Anterior cingulate cortex (tissue), 58 donors: Measurements from ENCODE around the gene TBC1D9B.
"Not testable (repeated sequence)": the region's sequence is repeated elsewhere in the genome, so short reads cannot be mapped to it uniquely, and the experiment has no call there.

Experiments used
- DNase-seq, 58 donors: peaks; one replicate each; lab custom pipeline; 2025; lab: John Stamatoyannopoulos, UW

TBC1D9B gene

DNA sequence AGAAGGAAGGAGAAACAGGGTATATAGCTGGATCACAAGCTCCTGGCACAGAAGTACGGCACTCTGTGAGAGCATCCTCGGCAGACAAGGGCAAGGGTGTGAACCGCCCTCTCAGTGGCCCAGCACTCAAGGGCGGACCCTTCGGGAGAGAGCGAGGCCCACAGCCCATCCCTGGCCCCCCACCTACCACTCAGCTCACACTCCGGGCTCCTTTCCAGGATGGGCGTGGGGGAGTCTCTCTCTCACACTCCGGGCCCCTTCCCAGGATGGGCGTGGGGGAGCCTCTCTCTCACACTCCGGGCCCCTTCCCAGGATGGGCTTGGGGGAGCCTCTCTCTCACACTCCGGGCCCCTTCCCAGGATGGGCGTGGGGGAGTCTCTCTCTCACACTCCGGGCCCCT, 36.2 kb downstream of the TBC1D9B start:
- DNase-seq, result not testable (repeated sequence)

DNA sequence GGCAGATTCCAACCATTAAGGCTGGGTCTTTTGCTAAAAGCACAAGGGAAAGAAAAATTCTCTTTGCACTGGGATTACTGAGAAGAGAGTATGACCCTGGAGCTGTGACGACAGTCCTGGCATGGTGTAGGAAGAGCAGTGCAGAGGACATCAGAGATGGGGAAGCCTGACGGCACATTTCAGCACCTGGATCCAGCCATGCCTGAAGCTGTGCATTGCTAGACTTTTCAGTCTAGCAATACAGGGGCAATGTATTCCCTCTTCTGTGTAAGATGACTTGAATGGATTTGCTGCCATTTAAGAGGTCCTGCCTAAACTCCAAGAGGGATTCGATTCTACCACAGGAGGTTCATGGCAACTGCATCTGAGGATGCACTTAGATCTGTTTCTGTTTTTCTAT, 36.7 kb downstream of the TBC1D9B start:
- DNase-seq, result no peak

DNA sequence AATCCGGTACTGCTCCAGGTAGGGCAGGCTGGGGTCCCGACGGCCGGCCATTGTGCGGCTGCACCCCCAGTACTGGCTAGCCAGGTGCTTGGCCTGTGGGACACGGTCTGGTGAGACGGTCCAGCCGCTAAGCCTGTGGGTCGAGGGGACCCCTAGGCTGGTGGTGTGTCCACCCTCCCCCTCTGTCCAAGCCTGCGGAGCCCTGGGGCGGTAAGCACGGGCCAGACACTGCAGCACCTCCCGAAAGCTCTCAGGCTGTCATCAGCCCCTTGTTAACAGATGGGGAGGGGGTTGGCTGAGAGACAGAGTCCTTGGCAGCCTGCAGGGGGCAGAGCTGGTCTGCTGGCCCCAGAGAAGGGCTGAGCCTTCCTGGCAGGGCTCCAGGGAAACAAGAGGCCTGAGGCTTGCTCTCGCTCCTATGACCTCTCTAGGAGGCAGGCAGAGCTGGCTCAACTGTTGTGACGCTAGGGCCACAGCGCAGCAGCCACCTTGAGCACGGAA, 37.2 kb downstream of the TBC1D9B start:
- peak in 25 of 58 donors; percentile 15 to 71 (median 33) for DNase-seq

DNA sequence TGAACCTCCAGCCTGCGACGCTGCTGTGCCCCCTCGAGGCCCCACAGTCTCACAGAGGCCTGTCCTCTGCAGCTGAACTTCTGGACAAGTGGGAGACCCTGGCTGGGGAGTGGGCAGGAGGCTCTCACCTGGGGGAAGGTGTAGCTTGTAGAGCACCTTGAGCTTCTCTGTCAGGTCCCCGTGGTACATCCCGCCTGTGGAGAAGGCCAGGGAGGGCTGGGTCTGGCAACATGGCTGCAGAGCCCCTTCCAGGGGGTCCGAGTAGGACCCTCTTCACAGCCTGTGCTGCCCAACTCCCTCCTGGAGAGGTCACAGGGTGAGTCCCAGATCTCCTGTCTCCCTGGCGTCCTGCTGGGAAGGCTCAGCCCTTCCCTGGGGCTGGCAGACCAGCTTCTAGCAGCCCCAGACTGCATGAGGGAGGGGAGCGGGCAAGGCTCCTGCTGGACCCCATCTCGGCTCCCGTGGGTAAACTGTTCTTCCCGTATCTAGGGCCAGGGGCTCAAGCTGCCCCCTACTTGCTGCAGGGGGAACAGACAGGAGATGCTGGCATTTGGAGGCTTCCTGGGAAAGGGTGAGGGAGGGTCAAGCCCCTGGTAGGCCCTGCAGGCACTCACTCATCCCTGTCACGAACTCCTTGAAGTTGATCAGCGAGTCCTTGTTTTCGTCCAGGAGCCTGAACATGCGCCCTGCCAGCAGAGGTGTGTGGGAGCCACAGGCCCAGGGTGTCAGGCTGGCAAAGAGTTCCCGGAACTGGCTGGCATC, 37.9 kb downstream of the TBC1D9B start:
- DNase-seq, result no peak

DNA sequence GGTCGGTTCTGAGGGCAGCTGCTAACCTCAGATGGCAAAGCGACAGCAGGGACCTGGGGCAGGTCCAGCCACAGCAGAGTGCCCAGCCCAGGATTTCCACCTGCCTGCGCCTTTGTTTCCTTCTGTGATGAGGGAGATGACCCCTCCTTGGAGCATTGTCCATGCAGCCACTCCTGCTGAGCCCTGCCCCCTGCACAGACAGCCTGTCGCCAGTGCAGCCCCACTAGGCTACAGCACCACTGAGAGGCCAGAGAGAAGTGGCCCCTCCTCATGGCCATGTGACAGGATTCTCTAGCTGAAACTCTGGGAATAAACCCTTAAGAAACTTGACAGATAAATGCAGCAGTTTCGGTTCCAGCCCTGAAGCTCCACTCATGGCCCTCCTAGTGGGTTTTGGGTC, 38.6 kb downstream of the TBC1D9B start:
- DNase-seq, result peak in 1 of 58 donors; percentile 19

DNA sequence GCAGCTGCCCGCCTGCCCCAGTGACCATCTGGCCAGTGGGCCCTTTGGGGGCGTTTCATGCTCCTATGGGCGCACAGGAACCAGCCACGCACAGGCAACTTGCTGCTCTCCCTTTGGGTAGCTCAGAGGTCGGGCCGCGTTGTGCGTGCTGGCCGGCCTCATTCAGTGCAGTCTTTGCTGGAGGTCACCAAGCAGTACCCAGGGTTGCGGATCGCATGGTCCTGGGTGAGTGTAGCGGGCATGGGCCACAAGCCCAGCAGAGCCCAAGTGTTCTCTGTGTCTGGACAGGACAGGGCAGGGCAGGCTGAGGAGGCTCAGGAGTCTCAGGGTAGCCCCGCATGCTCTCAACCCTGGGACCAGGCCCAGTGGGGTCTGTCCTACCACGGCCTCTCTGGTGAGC, 39.2 kb downstream of the TBC1D9B start:
- DNase-seq, result no peak

DNA sequence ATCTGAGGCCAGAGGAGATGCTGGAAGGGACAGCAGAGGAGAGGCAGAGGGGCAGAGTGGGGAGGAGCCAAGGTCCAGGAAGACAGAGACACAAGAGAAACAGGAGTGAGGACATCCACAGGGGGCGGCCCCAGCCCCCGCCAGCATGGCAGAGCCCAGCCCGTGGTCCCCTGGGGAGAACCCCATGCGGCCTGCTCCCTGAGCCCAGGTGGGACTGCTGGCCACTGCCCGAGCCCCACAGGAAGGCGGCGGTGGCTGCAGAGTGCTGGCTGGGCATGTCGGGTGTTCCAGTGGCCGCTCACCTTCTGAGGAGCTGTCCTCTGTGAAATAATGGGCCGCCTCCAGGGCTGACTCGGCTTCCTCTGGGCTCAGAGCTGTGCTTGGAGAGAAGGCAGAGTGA, 40.2 kb downstream of the TBC1D9B start:
- no peak for DNase-seq

DNA sequence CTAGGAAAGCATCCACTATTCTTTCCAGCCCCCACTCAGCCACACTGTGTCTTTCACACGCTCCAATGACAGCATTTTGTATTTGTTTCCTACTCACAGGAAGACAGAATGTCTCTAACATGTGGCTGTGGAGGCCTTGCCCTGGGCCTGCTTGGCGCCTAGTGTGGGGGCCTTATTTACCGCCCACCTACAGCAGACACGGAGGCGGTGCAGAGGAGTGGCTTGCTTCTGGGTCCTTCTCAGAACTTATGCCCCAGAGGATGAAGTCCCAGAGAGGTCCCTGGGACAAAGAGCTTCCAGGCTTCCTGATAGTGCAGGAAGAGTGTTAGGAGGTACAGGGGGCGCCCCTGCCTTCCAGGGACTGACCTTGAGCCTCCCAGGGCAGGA, 40.6 kb downstream of the TBC1D9B start:
- DNase-seq, result no peak

DNA sequence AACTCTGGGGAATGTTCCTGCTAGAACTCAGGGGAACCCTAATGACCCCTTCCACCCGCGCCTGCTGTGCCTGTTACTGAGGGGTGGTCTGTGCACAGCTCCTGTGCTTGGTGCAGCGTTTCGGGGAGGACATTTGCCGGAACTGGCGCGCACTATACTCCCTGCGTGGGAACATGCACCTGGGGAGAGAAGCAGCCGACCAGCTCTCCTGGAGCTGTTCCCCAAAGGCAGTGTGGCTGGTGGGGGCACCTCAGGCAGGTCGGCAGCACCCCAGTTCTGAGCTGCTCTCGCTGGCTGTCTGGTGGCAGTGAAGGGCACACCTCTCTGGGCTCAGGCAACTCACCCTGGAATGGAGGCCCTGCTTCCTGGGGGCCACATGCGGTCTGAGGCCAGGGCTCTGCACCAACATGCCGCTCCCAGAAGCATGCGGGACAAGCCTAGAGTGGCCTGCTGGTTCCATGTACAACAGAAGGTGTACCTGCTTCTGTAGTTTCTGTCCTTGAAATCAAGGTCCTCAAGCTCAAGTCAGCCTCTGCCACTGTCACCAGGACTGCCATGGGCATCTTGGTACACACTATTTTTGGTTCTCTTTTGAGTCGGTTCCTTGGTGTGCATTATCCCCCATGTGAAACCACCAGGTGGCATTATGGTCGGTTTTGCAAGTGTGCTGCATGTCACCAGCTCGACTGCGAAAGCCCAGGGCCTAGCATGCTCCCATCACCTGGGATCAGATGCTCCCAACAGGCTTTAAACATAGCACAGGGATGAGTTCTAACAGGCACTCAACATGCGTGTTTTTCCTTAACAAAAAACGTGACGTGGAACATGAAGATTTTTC, 41.2 kb downstream of the TBC1D9B start:
- peak in 9 of 58 donors; percentile 10 to 58 (median 26) for DNase-seq

DNA sequence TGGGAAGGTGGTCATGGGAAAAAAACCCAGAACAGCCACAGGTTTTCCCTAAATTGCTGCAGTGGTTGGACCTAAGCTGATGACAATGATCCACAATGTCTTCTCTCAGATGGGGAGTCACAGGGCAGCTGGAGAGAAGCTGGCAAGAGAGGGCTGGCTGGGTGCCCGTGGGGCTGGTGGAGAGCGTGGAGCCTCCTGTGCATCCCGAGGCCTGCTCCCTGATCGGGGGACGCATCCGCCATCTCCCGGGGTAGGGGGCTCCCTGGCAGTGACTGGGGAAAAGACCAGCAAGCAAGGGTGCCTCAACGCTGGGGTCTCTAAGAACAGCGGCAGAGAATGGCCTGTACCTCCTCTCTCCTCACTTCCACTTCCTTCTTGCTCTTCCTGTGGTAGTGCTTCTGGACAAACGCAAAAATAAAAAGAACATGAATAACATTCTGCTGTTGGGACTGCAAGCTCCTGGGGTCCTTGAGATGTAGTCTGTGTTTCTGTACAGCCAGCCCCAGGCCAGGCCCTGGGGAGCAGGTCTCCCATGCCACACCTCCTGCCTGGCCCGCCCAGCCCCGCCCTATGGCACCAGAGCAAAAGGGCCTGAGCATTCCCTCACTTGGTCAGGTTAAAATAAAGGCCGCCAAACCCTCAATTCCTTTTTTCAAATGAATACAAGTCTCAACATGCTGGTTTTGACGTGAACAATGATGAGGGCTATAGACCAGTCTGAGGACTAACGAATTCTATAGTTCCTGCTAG, 42.0 kb downstream of the TBC1D9B start:
- DNase-seq, result peak in 24 of 58 donors; percentile 12 to 64 (median 37)

DNA sequence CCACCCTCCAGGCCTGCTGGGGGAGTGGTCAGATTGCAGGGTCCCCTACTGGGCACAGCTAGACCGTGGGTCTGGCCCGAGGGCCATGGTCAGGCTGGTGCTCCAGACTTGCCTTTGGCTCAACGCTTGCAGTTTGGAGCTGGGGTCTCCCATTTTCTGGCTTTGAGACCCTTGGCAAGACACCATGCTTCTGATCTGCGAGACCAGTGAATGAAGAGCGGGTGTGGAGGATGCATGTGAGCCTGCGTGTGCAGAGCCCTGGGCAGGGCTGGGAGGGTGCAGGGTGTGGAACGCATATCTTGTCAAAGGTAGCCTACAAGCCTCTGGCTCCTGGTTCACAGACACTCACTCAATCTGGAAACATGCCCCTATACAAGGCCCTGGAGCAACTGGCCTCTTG, 43.0 kb downstream of the TBC1D9B start:
- no peak for DNase-seq

DNA sequence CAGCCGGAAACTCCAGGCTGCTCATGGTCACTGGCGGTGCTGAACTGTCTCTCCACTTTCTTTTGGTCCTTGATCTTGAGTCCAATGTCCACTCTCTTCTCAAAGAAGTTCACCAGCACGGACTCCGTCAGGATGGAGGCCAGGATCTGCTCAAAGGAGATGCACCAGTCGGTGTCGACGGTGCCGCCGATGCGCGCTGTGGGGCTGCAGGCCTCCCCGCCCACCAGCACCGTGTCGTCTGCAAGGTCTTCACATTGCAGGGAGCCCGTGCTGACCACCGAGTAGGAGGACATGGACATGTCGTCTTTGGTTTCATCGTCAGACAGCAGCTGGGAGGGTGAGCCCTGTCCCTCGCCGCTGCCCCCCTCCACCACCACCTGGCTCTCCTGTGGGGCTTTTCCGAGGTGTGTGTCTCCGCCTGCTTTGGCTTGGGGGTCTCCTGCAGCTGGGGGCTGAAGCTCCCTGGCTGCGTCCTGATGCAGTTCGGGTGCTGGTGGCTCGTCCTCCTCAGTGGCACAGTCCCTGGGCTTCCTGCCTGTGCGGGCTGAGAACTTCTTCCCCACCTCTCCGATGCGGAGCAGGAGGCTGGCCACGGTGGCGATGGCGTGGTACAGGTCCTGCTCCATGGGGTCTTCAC, 44.1 kb downstream of the TBC1D9B start:
- DNase-seq, result no peak

DNA sequence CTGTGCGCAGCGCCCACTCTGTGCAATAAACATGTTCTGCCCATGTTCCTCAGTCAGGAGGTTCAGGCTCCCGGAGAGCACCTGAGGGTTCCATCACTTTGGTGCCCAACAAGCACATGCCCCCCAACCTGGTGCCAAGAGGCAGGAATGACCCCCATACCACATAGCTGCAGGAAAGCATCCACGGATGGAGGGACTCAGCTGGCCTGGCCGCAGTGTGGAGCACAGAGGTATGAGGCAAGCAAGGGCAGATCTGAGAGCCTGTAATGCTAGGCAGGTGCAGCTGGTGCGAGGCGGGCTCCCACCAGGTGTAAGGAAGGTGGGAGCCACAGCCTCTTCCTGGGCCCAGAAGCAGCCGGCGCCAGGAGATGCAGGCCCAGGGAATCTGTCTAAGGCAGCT, 44.8 kb downstream of the TBC1D9B start:
- no peak for DNase-seq

DNA sequence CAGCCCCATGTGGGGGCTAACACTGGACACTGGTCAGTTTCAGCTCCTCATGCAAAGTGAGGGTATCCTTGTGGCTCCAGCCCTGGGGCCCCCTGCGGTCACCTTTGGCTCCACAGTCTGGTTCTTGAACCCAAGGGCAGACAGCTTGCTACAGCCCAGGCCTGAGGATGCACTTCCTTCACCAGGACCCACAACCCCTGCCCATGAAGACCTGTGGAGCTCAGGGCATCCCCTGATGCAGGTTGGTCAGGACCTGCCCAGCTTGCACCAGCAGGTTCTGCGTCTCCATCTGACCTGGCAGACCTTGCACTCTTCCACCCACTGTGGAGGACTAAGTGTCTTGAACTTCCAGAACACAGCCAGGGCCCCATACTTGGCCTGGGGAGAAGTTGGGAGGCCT, 45.4 kb downstream of the TBC1D9B start:
- no peak for DNase-seq

DNA sequence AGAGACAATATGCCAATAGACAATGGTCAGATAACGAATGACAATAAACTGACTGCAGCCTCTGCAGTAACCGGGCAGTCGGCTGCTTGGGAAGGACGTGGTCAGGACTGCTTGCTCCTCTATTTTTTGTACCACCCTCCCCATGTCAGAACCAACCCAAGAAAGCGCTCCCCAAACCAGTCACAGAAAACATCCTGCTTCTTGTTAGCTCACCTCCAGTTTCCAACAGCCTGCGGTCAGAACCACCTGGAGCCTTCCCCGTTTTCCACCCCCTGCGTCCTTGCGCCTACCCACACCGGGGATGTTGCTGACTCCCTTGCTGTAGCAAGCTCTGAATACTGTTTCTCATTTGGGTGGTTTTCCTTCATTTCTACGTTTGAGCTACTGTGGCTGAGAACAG, 47.4 kb downstream of the TBC1D9B start:
- no peak for DNase-seq

DNA sequence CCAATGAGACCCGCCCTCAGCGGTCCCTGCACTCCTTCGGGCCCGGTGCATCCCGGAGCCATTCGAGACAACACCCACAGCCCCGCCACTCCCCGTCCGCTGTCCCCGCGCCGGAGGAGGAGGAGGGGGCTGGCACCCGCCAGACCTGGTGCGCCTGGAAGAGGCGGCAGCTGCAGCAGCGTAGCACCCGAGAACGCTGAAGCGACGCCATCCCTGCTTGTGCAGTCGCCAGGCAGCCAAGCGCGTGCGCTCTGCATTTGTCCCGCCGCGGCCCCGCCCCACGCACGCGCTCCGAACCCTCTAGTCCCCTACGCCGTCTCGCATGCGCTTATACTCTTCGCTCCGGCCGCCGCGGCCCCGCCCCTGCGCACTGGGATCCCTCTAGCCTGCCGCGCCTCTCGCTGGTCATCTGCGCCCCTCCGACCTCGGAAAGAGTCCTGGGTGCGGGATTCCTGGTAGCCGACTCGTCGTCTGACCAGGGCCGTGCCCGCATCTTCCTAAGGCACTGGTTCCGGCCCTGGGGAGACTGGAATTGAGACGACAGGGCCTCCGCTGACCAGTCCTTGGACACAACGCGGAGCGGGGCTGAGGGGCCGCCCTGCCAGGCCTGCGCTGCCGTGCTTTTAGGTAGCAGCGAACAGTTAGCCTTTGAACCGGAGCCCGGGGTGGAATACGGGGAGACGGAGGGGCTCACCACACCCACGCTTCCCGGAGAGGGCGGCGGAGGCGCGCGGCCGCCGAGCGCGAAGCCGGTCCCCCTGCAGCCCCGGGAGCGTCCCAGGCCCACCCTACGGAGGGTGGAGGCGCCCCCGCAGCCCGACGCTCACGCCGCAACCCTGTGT, 48.9 kb downstream of the TBC1D9B start, which contains the start of gene MRNIP:
TSS of gene MRNIP (minus strand) at position 232 of the 842 bp plus-strand sequence. CDS start at position 211, 21 bp downstream.
- DNase-seq, result peak; percentile 81 to 98 (median 95)

DNA sequence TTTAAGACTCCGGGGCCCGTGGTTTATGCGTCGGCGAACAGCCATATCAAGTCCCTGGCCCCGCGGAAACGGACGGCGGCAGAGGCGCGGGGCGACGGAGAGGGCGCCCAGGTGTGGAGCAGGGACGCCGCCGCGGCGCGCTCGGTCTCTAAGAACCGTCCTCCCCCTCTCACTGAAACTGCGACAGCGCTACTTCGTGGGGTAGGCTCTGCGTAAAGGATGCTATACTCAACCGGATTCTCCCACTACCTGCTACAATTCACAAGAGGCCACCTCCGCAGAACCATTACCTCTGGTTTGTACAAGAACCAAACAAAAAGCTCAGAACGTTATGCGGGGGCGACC, 49.5 kb downstream of the TBC1D9B start:
- peak in 4 of 58 donors; percentile 57 to 78 (median 69) for DNase-seq

DNA sequence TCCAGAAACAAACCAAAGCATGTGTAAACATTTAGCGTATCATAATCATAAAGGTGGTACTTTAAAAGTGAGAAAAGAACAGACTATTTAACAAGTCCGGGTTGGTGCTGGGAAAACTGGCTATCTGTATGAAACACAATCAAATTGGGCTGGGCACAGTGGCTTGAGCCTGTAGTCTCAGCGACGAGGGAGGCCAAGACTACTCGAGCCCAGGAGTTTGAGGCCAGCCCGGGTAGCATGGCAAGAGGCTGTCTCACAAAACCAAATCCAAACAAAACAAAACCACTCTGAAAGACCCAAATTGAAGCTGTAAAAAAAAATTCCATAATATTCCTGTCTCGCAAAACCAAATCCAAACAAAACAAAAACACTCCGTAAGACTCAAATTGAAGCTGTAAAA, 53.3 kb downstream of the TBC1D9B start:
- no peak for DNase-seq

DNA sequence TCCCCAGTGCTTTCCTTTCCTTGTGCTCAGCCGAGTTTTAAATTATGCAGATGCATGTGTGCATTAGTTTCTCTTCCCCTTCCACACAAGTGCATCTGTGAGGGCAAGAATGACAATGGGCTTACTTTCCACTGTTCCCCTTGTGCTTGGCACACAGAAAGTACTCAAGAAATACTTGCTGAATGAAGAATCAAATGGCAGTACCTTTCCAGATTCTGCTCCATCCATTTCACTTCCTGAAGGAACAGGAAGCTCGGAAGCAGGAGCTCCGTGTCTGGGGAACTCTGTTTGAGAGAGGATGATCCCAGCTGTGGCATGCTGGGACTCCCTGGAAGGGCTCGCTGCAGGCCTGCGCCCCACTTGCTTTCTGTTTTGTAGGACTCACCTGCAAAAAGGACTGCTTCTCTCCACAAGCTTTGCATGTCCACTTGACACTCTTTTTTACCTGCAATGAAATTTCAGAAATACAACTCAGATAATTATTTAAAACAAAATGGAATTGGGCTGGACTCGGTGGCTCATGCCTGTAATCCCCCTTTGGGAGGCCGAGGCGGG, 54.6 kb downstream of the TBC1D9B start:
- DNase-seq, result no peak
